ENCODE measurements around the gene RAB11FIP4.

- no peak for TF ChIP-seq EZH2 (IDR thresholded peaks at IDR 0.05)
- TF ChIP-seq POLR2AphosphoS5 (IDR thresholded peaks at IDR 0.05; ENCODE audit: borderline replicate concordance, low read depth, low read length) = no peak
- no peak for TF ChIP-seq FOXP2 (optimal IDR thresholded peaks at IDR 0.05; ENCODE audit: control extremely low read depth, extremely low read length, insufficient read depth)
These were observed 69.8 kb downstream of the RAB11FIP4 start for GRCh38 chr17:31461227-31461810.

Measured in SK-N-MC (cell line).